Anterior cingulate cortex (tissue), 58 donors: ENCODE measurements around the gene TMA7B.

ENCODE experiments used
- DNase-seq, 58 donors: peaks; one replicate each; lab custom pipeline; 2025; lab: John Stamatoyannopoulos, UW

TMA7B gene

DNA sequence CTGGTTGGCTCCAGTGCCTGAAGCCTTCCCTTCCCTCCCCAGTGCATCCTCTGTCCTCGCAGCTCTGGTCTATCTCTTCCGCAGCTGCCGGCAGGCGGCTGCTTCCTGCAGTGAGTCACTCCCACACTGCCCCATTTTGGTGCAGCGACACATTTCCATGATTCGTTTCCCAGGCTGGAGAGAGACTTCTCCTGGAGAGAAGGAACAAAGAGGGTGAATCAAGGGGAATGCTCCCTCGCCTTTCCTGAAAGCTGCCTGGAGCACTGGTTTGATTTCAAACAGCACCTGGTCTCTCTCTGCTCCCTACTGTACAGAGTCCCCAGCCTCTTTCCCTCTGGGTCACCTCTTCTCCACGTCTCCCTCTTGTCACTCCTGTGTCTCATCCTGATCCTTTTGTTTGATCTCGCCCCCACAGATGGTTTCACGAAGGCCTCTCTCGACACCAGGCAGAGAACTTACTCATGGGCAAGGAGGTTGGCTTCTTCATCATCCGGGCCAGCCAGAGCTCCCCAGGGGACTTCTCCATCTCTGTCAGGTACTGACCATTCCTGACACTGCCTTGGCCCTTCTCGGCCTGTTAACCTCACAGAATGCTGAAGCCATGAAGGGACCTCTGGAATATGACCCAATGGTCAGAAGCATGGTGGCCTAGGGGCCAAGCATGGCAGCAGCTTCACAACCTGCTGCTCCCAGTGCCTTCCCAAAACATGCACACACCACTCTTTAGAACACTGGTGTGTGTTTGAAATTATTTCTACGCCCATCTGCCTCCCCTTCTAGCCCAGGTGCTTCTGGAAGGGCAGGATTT, at the start of gene TMA7B:
TMA7B (plus strand) TSS at position 758 of the 808 bp plus-strand sequence. CDS start 3,978 bp downstream, outside the sequence.
- DNase-seq: peak in 23 of 58 donors; percentile 2 to 68 (median 26)

- no peak for DNase-seq
Measured at GRCh38 chr22:39910876-39911613, 49.2 kb upstream of the TMA7B start.

GRCh38 chr22:39913321-39913720, 46.9 kb upstream of the TMA7B start:
- no peak for DNase-seq

DNA sequence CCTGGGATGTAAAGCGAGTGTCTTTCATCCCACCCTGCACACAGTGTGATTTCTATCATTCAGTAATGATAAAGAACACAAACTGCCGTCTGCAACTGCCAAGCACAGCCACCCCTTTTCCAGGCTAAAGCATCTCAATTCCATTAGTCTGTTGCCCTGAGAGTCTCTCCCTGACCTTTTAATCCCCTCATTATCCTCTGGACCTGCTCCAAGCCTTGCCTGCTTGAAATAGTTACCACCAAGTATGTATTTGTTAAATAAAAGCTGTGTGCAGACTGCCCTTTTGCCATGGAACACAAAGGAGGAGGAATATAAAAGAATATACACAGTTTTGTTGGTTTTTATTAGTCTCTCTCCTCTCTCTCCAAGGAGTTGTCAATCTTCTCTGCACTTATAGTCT, 46.3 kb upstream of the TMA7B start:
- DNase-seq: no peak

GRCh38 chr22:39914584-39914983, 45.6 kb upstream of the TMA7B start:
- DNase-seq: no peak

GRCh38 chr22:39915295-39915726, 44.9 kb upstream of the TMA7B start:
- DNase-seq: peak in 1 of 58 donors; percentile 3

- no peak for DNase-seq
Measured at GRCh38 chr22:39916496-39916895, 43.7 kb upstream of the TMA7B start.

- DNase-seq: no peak
Measured at GRCh38 chr22:39917197-39917643, 43.0 kb upstream of the TMA7B start.

GRCh38 chr22:39917776-39918495, 42.3 kb upstream of the TMA7B start:
- no peak for DNase-seq

DNA sequence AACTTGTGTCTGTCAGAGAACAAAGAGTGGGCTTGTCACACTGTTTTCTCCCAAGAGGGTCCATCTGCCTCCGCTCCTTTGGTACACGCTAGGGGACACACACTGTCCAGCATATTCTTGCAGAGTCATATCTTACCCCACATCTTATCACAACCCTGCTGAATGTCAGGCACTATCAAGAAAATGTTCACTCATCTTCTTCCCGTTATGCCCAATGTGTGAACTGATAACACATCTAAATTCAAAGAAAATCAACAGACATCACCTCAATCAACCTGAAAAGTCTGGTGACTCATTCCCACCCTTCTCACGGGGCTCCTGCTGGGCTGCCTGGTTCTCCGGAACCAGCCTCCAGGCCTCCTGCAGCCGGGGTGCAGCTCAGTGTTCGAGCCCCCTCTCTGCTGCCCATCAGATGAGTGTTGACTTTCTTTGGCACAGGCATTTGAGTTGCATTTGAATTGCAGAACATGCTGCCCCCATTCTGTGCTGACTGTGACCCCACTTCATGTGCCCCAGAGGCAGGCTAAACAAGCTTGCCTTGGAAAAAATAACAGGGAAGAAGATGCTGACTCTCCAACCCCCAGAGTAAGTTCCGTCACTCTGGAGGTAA, 40.0 kb upstream of the TMA7B start:
- no peak for DNase-seq

DNA sequence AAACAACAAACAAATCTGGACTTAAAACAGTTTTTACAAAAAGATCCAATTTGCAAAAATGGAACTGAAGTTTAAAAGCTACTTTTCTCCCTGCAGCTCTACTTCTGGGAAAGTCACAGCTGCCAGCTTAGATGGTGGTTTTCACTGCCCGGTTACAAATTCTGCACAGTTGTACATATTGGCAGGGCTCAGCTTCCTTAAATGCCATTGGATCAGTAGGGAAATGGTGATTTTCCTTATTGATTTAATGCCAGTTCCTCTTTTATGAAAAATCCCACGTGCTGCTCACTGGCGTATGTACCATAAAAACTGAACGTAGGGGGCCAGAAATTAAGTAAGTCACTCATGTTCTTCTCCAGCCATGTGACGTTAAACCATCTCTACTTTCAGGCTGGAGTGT, 36.5 kb upstream of the TMA7B start:
- DNase-seq: no peak

DNA sequence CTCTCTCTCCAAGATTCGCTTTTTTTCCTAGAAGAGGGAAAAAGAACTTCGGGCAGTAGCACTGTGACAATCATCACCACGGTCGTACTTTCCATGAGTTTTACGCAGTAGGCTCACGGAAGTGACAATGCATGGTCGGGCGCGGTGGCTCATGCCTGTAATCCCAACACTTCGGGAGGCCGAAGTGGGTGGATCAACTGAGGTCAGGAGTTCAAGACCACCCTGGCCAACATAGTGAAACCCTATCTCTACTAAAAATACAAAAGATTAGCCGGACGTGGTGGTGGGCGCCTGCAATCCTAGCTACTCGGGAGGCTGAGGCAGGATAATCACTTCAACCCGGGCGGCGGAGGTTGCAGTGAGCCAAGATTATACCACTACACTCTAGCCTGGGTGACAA, 35.9 kb upstream of the TMA7B start:
- no peak for DNase-seq

DNA sequence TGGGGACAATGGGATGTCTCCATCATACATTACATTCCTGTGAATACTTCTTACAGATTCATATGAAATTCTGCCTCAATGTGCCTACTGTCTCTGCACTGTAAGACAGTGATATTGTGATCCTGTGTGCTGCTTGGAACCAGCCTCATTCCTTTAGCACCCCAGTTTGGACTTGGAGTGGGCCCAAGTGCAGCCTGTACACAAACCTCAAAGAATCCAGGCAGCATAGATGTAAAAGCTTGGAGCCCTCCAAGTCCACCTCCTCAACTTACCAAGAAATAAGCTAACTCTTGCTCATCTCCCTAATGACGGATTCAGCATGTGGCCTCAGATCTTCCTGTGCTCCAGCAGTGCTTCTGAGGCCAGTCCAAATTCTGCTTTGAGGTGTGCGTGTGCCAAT, 34.9 kb upstream of the TMA7B start:
- peak in 8 of 58 donors; percentile 8 to 56 (median 12) for DNase-seq

GRCh38 chr22:39925909-39926679, 34.1 kb upstream of the TMA7B start:
- DNase-seq: no peak

GRCh38 chr22:39926753-39927152, 33.4 kb upstream of the TMA7B start:
- peak in 6 of 58 donors; percentile 6 to 31 (median 13) for DNase-seq

GRCh38 chr22:39927544-39927943, 32.7 kb upstream of the TMA7B start:
- DNase-seq: no peak

GRCh38 chr22:39928536-39929520, 31.4 kb upstream of the TMA7B start:
- DNase-seq: no peak

DNA sequence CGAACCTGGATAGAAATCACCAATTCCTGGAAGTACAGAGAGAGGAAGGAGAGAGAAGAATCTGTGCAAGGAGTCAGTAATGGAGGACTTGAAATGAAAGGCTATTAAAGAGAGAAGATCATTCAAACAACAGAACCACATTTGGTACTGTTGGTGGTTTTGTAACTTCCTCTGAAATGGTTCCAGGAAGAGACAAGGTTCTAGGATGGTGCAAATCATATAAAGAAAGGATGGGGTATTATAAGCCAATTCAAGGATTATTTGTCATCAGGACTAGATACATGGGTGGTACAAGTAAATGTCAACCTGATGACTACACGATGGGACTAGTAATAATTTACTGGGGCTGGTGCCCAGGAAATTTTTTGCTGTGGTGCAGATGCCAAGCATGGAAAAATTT, 28.9 kb upstream of the TMA7B start:
- no peak for DNase-seq
